NCI-H1417 treated with DMSO at 0.1 percent for 48 hours (cell line): ENCODE measurements around the gene LRRC75B.
"Not testable (repeated sequence)": the region's sequence is repeated elsewhere in the genome, so short reads cannot be mapped to it uniquely, and the experiment has no call there.

ENCODE experiments used
- DNase-seq: peaks from one replicate; lab custom pipeline; 2025; lab: John Stamatoyannopoulos, UW

Gene LRRC75B

GRCh38 chr22:24602105-24602749 is 9.4 kb upstream of the LRRC75B start:
- DNase-seq: not testable (repeated sequence)

- no peak for DNase-seq
These were observed 8.6 kb upstream of the LRRC75B start for GRCh38 chr22:24601217-24602104.

- not testable (repeated sequence) for DNase-seq
These were observed 7.3 kb upstream of the LRRC75B start for GRCh38 chr22:24599958-24600715.

- DNase-seq: no peak
These were observed 6.6 kb upstream of the LRRC75B start for GRCh38 chr22:24599514-24599913.

GRCh38 chr22:24597076-24597475 is 4.2 kb upstream of the LRRC75B start:
- not testable (repeated sequence) for DNase-seq

GRCh38 chr22:24595863-24596262 is 3.0 kb upstream of the LRRC75B start:
- DNase-seq: no peak

GRCh38 chr22:24595228-24595627 is 2.4 kb upstream of the LRRC75B start:
- no peak for DNase-seq

GRCh38 chr22:24594569-24595120 is 1.8 kb upstream of the LRRC75B start:
- no peak for DNase-seq

GRCh38 chr22:24593836-24594568 is 1.1 kb upstream of the LRRC75B start:
- no peak for DNase-seq

GRCh38 chr22:24593559-24593835 is 624 bp upstream of the LRRC75B start:
- DNase-seq: not testable (repeated sequence)

GRCh38 chr22:24592058-24592850 is 619 bp downstream of the LRRC75B start:
- no peak for DNase-seq

- DNase-seq: no peak
These were observed 1.5 kb downstream of the LRRC75B start for GRCh38 chr22:24591286-24591830.

GRCh38 chr22:24590596-24591173 is 2.2 kb downstream of the LRRC75B start:
- DNase-seq: no peak

- no peak for DNase-seq
These were observed 3.3 kb downstream of the LRRC75B start for GRCh38 chr22:24589518-24590030.

- DNase-seq: no peak
These were observed 4.0 kb downstream of the LRRC75B start for GRCh38 chr22:24588757-24589481.

- DNase-seq: no peak
These were observed 4.5 kb downstream of the LRRC75B start for GRCh38 chr22:24588381-24588756.

- DNase-seq: no peak
These were observed 4.9 kb downstream of the LRRC75B start for GRCh38 chr22:24587948-24588347.

- no peak for DNase-seq
These were observed 5.6 kb downstream of the LRRC75B start for GRCh38 chr22:24587251-24587650.

GRCh38 chr22:24585927-24586546 is 6.8 kb downstream of the LRRC75B start:
- DNase-seq: no peak
